Amniotic epithelial cell (primary cell): ENCODE measurements around the gene TRAK1.

Experiments
- DNase-seq: peaks from one replicate; pipeline ENCODE4 v3.0.0-alpha.2; 2010; ENCODE audit warnings: low read depth

The TRAK1 gene

GRCh38 chr3:42068303-42069088 lies 22.7 kb upstream of the TRAK1 start:
- no peak for DNase-seq

GRCh38 chr3:42070089-42070488 lies 21.1 kb upstream of the TRAK1 start:
- DNase-seq = no peak

GRCh38 chr3:42070524-42070923 lies 20.6 kb upstream of the TRAK1 start:
- no peak for DNase-seq

- peak; percentile 52 for DNase-seq
These were observed 19.0 kb upstream of the TRAK1 start for GRCh38 chr3:42071904-42072812.

- no peak for DNase-seq
These were observed 18.3 kb upstream of the TRAK1 start for GRCh38 chr3:42072831-42073301.

- DNase-seq = no peak
These were observed 13.4 kb upstream of the TRAK1 start for GRCh38 chr3:42077785-42078184.

- no peak for DNase-seq
These were observed 12.5 kb upstream of the TRAK1 start for GRCh38 chr3:42078677-42079076.

GRCh38 chr3:42079701-42080452 lies 11.3 kb upstream of the TRAK1 start:
- DNase-seq = no peak

- peak; percentile 38 for DNase-seq
These were observed 10.7 kb upstream of the TRAK1 start for GRCh38 chr3:42080453-42080872.

- DNase-seq = no peak
These were observed 9.2 kb upstream of the TRAK1 start for GRCh38 chr3:42081838-42082473.

- DNase-seq = peak; percentile 10
These were observed 6.6 kb upstream of the TRAK1 start for GRCh38 chr3:42084586-42084985.

GRCh38 chr3:42085641-42086376 lies 5.3 kb upstream of the TRAK1 start:
- DNase-seq = no peak

- DNase-seq = no peak
These were observed 2.2 kb upstream of the TRAK1 start for GRCh38 chr3:42088803-42089530.

- DNase-seq = no peak
These were observed 849 bp downstream of the TRAK1 start for GRCh38 chr3:42092006-42092405.

- no peak for DNase-seq
These were observed 3.0 kb downstream of the TRAK1 start for GRCh38 chr3:42094128-42094527.

- DNase-seq = no peak
These were observed 3.7 kb downstream of the TRAK1 start for GRCh38 chr3:42094691-42095391.

- no peak for DNase-seq
These were observed 4.4 kb downstream of the TRAK1 start for GRCh38 chr3:42095540-42095939.

GRCh38 chr3:42096796-42097565 lies 5.8 kb downstream of the TRAK1 start:
- DNase-seq = peak; percentile 65

- no peak for DNase-seq
These were observed 6.4 kb downstream of the TRAK1 start for GRCh38 chr3:42097566-42097946.
